Epithelial cell of esophagus (primary cell): Measurements from ENCODE around the gene C2orf92.

Source experiments
- DNase-seq: peaks from one replicate; pipeline ENCODE4 v3.0.0; 2010; ENCODE audit warnings: low read depth
- H3K4me3 ChIP-seq: 2 replicates; pipeline ENCODE4 v1.5.1; 2011; ENCODE audit warnings: mild to moderate bottlenecking, low read length, control low read depth
- TF ChIP-seq, protein P1 (sequence below): IDR thresholded peaks from 2 replicates; pipeline ENCODE4 v1.5.1; 2011; ENCODE audit warnings: low read depth, mild to moderate bottlenecking, low read length, control low read depth, inconsistent platforms; ENCODE audit not compliant: insufficient read depth; ENCODE audit errors: missing control alignments

C2orf92 gene

DNA sequence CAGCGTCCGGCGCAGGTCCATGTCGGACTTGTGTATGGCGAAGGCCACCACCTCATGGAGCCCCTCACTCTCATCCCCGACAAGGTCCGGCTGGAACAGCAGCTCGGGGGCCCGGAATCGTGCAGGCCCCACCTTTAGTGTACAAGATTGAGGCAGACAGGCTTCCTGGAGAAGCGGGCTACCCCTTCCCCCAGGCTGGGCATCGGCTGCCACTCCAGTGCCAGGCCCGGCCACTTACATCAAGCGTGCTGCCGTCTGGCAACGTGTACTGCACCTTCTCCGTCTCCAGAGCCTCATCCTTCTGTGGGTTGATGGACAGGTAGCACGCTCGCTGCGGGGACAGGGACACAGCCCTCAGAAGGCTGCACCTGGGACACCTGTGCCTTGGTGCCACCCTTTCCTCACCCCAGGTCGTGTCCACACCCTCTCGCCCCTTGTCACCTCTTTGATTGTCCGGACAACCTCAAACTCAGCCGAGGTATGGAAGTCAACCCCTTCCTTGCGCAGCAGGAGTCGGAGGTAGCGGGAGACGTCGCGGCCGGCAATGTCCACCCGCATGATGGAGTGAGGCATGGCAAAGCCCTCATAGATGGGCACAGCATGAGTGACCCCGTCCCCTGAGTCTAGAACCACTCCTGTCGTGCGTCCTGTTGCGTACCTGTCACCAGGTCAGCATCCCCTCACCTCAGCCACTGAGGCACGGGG lies 11.4 kb upstream of the C2orf92 start:
- DNase-seq = no peak
- no peak overlapping the region for H3K4me3 ChIP-seq

DNA sequence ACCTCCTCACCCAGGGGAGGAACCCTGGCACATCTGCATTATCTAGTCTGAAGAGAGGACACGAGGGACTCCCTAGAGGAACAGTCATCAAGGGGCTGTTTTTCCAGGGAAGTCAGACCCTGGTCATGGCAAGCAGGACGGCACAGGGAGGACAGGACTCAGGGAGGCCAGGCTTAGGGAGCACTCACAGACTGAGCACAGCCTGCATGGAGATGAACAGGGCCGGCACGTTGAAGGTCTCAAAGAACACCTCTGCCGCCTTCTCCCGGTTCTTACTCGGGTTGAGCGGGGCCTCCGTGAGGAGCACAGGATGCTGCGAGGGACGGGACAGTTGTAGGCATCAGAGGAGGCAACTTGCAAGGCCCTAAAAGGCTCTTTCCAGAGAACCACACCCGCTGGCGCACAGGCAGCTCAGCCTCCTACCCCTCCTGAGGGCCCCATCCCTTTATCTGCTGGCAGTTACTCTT lies 10.8 kb upstream of the C2orf92 start:
- no peak overlapping the region for H3K4me3 ChIP-seq
- no peak for DNase-seq
- TF ChIP-seq, protein P1, sequence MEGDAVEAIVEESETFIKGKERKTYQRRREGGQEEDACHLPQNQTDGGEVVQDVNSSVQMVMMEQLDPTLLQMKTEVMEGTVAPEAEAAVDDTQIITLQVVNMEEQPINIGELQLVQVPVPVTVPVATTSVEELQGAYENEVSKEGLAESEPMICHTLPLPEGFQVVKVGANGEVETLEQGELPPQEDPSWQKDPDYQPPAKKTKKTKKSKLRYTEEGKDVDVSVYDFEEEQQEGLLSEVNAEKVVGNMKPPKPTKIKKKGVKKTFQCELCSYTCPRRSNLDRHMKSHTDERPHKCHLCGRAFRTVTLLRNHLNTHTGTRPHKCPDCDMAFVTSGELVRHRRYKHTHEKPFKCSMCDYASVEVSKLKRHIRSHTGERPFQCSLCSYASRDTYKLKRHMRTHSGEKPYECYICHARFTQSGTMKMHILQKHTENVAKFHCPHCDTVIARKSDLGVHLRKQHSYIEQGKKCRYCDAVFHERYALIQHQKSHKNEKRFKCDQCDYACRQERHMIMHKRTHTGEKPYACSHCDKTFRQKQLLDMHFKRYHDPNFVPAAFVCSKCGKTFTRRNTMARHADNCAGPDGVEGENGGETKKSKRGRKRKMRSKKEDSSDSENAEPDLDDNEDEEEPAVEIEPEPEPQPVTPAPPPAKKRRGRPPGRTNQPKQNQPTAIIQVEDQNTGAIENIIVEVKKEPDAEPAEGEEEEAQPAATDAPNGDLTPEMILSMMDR = no peak

More for the DNA sequence above, 11.4 kb upstream of the C2orf92 start:
- TF ChIP-seq, protein P1 = no peak

DNA sequence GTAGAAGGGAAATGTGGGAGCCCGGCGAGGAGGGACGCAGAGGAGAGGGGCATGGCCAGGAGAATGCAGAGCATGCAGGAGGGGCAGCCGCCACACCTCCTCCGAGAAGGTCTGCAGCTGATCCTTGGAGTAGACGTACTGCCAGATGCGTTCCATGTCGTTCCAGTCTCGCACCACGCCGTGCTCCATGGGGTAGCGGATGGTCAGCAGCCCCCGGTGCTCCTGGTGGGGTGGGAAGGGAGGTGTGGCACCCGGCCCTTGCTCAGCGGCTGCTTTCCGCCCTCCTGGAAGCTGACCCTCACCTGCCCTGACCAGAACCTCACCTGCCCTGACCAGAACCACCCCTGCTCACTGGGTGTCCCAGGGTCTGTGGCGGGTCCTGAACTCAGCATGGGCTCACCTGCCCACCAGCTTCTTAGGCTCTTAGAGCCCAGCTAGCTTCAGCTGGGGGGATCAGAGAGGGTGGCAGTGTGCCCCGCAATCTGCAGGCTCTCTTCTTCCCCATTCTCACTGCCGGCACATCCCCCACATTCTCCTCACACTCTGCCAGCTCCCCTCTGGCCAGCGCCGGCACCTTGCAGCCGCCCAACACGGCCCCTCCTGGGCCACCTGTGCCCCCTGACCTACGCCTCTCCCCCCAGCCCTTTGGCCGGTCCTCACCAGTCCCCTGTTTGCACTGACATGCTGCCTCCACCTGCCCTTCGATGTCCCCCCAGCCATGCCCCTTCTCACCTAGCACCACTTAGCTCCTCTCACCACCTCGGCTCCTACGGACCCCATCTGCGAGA lies 10.1 kb upstream of the C2orf92 start:
- H3K4me3 ChIP-seq = no peak overlapping the region
- no peak for DNase-seq
- TF ChIP-seq, protein P1 = no peak

DNA sequence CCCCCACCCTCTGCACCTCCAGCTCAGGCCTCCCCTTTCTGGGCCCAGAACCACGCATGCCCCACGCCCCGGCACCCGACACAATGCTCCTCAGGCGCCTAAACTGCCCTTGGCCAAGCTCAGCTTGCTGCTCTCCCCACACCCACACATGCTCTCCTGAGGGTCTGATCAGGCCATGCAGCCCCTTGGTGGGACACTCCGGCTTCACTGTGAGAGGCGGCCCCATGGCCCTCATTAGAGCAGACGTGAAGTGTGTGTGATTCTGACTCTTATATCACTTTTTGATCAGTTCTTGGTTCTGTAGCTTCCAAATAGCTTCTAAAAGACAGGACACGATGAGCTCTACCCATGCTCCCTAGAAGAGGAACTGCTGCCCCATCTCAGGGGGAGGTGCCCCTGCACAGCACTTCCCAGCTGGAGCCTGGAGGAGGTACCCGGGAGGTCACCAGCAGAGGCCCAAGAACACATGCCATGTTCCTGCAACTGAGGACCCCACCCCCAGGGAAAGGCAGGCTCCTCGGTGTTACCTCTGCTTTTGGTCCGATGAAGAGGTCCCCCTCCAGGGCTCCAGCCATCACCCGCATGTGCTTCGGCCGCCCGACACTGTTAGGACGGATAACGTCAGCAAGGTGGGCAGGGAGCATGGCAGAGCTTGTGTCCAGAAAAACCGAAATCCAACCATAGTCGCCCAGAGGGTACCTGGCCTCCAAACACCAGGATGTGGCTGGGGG lies 9.3 kb upstream of the C2orf92 start:
- H3K4me3 ChIP-seq = no peak overlapping the region
- DNase-seq = no peak
- TF ChIP-seq, protein P1 = no peak

DNA sequence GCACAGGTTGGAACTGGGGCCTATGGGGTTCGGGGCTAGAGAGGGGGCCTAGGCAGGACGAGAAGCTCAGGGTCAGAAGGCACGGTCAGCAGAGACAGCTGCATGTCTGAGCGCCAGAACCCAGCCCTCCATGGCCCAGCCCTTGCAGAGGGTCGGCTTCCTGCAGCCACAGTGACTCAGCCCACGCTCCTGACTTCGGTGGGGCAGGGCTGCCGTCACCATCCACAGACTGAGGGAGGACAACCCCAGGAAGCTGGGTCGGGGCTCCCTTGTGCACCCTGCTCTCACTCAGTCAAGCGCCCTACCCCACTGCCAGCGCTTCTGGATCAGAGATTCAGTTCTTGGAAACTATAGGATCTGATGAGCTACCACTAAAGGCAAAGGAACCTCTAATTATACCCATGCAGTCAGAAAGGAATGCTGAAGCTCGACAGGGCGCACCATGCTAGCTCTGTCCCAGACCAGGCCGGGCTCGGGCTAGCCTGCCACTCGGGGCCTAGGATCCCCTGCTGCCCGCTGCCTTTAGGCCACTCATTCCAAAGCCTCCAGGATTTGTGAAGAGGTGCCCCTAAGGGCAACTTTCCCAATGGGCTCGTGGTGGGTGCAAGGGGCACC lies 8.6 kb upstream of the C2orf92 start:
- H3K4me3 ChIP-seq = no peak overlapping the region
- DNase-seq = no peak

DNA sequence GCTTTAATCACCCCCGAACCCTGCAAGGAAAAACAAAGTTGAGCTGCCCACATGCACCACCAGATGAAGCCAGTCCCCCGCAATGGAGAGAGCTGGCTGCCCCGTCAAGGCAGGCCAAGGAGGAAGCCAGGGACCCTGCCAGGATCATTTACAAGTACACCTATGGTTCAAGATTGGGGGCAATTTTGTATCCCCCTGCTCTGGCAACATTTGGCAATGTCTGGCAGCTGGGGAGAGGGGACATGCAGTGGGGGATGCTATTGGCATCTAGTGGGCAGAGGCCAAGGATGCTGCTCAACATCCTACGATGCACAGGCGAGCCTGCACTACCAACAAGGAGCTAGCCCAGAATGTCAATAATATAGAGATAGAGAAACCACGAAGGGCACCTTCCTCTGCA lies 7.6 kb upstream of the C2orf92 start:
- no peak for DNase-seq
- TF ChIP-seq, protein P1 = no peak
- H3K4me3 ChIP-seq = no peak overlapping the region

More for the DNA sequence above, 8.6 kb upstream of the C2orf92 start:
- TF ChIP-seq, protein P1 = no peak
